OCI-LY7 (cell line): ENCODE measurements around the gene TAOK1. TPM values are rescaled to one million over a fixed set of nuclear protein-coding genes. Genes with fewer than 3 reads are reported as not detected.

Source experiments
- BruUV-seq: library from RNA; stranded (reverse); fragments of 400-500 nt; replicated peaks from 2 replicates; lab custom pipeline; 2021; lab: Mats Ljungman, UMichigan
- CTCF ChIA-PET: fragments of 300-600 bp; sonication (Branson Sonifier 250); formaldehyde crosslinking; loops from one replicate; lab custom pipeline; 2022; ENCODE audit warnings: antibody characterized with exemption; ENCODE audit not compliant: unreplicated experiment; lab: Charles Lee
- POLR2A ChIA-PET: fragments of 300-600 bp; sonication (Branson Sonifier 250); formaldehyde crosslinking; loops from one replicate; lab custom pipeline; 2022; ENCODE audit warnings: antibody characterized with exemption; lab: Charles Lee
- DNase-seq: peaks from one replicate; pipeline ENCODE4 v3.0.0-alpha.2; 2015; ENCODE audit warnings: low spot score
- H2AFZ ChIP-seq: fragments of 200-600 bp; sonication (generic), shearing (Covaris generic); 2 replicates; pipeline ENCODE4 v1.6.1; 2014; ENCODE audit warnings: mild to moderate bottlenecking, antibody characterized with exemption, low read length, moderate library complexity
- H3K27ac ChIP-seq: fragments of 200-600 bp; sonication (generic); 2 replicates; pipeline ENCODE4 v1.5.1; 2014; ENCODE audit warnings: mixed run types, low read depth, mild to moderate bottlenecking, moderate library complexity, low read length, inconsistent platforms; ENCODE audit not compliant: poor library complexity, severe bottlenecking
- H3K36me3 ChIP-seq: fragments of 200-600 bp; sonication (generic); 2 replicates; pipeline ENCODE4 v1.6.1; 2014; ENCODE audit warnings: mild to moderate bottlenecking, antibody characterized with exemption, low read length, moderate library complexity, mixed read lengths; ENCODE audit not compliant: insufficient read depth
- H3K4me1 ChIP-seq: fragments of 200-600 bp; sonication (generic); 2 replicates; pipeline ENCODE4 v1.5.1; 2014; ENCODE audit warnings: mild to moderate bottlenecking, low read length; ENCODE audit not compliant: insufficient read depth, poor library complexity, severe bottlenecking
- H3K4me2 ChIP-seq: fragments of 200-600 bp; sonication (generic); 2 replicates; pipeline ENCODE4 v1.6.1; 2014; ENCODE audit warnings: mild to moderate bottlenecking, low read length
- H3K4me3 ChIP-seq: fragments of 200-600 bp; sonication (generic); 2 replicates; pipeline ENCODE4 v1.5.1; 2014; ENCODE audit warnings: mild to moderate bottlenecking, low read depth, low read length; ENCODE audit not compliant: poor library complexity, severe bottlenecking
- H3K79me2 ChIP-seq: fragments of 200-600 bp; sonication (generic); 2 replicates; pipeline ENCODE4 v1.6.1; 2016; ENCODE audit warnings: low read depth, mild to moderate bottlenecking, low read length, moderate library complexity, mixed read lengths; ENCODE audit not compliant: insufficient read depth
- H3K9me2 ChIP-seq: fragments of 200-600 bp; sonication (generic); 2 replicates; pipeline ENCODE4 v1.6.1; 2016; ENCODE audit warnings: mild to moderate bottlenecking, low read length, mixed read lengths; ENCODE audit not compliant: insufficient read depth
- H3K9me3 ChIP-seq: fragments of 200-600 bp; sonication (generic); 2 replicates; pipeline ENCODE4 v1.6.1; 2014; ENCODE audit warnings: mild to moderate bottlenecking, mixed run types, low read length, mixed read lengths
- H4K20me1 ChIP-seq: fragments of 200-600 bp; sonication (generic); 2 replicates; pipeline ENCODE4 v1.6.1; 2014; ENCODE audit warnings: mild to moderate bottlenecking, antibody characterized with exemption, low read length, moderate library complexity, mixed read lengths; ENCODE audit not compliant: insufficient read depth
- EZH2phosphoT487 ChIP-seq: fragments of 200-600 bp; sonication (generic); IDR thresholded peaks from 2 replicates; pipeline ENCODE4 v1.6.1; 2018; ENCODE audit warnings: low read depth, borderline replicate concordance, mild to moderate bottlenecking, mixed run types, antibody characterized with exemption, low read length, moderate library complexity, mixed read lengths
- intact Hi-C: fragments of 100-400 bp; cut with micrococcal nuclease; formaldehyde crosslinking; loops from one replicate; pipeline ENCODE4 v1.10.0; 2022; ENCODE audit not compliant: unreplicated experiment
- total RNA-seq, 2 experiments: library from RNA; depleted of rRNA in 1 of 2; stranded (reverse); fragments of >200 nt in 1 of 2; shearing (Covaris generic) in 1 of 2; gene quantifications; 2 replicates each; pipeline ENCODE4 v1.2.3, GENCODE V29; 2014 to 2022
- TF ChIP-seq, protein P1 (sequence below): fragments of 200-600 bp; sonication (generic); conservative IDR thresholded peaks from 2 replicates; pipeline ENCODE4 v1.5.1; 2014; ENCODE audit warnings: mild to moderate bottlenecking, antibody characterized with exemption, low read length, moderate library complexity, mixed read lengths

TAOK1 gene
- total RNA-seq, 2 experiments from 2014 or later: 30.4 to 46.8 TPM

DNA sequence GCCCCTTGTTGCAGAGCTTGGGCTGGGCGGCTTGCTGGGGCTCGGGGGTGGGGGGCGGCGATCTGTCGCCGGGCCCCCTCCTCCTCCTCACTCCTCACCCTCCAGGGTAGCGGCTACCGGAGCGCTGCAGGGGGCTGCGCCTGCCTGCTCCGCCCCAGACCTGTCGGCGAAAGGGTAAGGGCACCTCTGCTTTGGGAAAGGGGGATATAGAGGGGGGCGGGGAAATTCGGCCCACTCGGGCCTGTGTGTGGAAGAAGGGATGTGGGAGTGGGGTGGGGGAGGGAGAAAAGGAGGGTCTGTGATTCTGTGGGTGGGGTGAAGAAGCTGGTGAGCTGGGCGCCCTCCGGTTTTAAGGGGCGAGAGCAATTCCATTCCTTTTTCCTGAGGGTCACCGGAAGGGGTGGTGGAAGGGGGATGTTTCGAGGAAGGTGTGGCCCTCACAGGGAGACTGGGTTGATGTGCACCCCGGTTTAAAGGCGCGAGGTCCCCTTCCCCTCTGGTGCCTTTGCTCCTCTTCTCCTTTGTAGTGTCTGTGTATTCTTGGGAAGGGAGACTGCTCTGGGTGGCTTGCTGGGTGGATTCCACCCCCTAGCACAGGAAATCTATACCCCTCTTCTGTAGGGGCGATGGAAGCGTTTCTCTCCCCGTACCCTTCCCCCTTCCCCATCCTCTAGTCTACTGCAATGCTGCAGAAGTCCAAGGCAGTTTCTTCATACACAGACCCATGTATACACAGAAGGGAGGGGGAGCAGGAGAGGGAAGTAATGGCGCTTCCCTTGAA, 878 bp downstream of the TAOK1 start:
- no peaks in the 10 kb centered on the region for H3K9me3 ChIP-seq
- H3K79me2 ChIP-seq: peaks cover 53% of the 10 kb centered on the region
- H4K20me1 ChIP-seq: peaks cover 14% of the 10 kb centered on the region; the same call in 1 of the 2 replicates
- peak overlapping the region; percentile 78 for H3K27ac ChIP-seq
- H3K36me3 ChIP-seq: peaks cover 27% of the 10 kb centered on the region
- DNase-seq: peak; percentile 37
- H3K4me2 ChIP-seq: peak overlapping the region; percentile 91
- CTCF ChIA-PET: interaction anchor here (0.6 kb wide), 1 partner anchor 21 kb away, joined by 3 read pairs; no protein-coding TSS in a partner anchor
- TF ChIP-seq, protein P1, sequence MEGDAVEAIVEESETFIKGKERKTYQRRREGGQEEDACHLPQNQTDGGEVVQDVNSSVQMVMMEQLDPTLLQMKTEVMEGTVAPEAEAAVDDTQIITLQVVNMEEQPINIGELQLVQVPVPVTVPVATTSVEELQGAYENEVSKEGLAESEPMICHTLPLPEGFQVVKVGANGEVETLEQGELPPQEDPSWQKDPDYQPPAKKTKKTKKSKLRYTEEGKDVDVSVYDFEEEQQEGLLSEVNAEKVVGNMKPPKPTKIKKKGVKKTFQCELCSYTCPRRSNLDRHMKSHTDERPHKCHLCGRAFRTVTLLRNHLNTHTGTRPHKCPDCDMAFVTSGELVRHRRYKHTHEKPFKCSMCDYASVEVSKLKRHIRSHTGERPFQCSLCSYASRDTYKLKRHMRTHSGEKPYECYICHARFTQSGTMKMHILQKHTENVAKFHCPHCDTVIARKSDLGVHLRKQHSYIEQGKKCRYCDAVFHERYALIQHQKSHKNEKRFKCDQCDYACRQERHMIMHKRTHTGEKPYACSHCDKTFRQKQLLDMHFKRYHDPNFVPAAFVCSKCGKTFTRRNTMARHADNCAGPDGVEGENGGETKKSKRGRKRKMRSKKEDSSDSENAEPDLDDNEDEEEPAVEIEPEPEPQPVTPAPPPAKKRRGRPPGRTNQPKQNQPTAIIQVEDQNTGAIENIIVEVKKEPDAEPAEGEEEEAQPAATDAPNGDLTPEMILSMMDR: no peak
- no peak for TF ChIP-seq EZH2phosphoT487
- no peaks in the 10 kb centered on the region for H3K9me2 ChIP-seq
- H3K4me3 ChIP-seq: peak overlapping the region; percentile 83
- intact Hi-C loops: loop anchor here (5.0 kb wide), 1 partner anchor 71 kb away; no protein-coding TSS in a partner anchor
- H2AFZ ChIP-seq: peak overlapping the region; percentile 3; the same call in 1 of the 2 replicates
- BruUV-seq: no TSS peak
- H3K4me1 ChIP-seq: peaks cover 21% of the 10 kb centered on the region
- POLR2A ChIA-PET: interaction anchor here (0.6 to 0.9 kb wide), 3 partner anchors 37 to 197 kb away, joined by 3 to 4 read pairs (median 3); no protein-coding TSS in a partner anchor

DNA sequence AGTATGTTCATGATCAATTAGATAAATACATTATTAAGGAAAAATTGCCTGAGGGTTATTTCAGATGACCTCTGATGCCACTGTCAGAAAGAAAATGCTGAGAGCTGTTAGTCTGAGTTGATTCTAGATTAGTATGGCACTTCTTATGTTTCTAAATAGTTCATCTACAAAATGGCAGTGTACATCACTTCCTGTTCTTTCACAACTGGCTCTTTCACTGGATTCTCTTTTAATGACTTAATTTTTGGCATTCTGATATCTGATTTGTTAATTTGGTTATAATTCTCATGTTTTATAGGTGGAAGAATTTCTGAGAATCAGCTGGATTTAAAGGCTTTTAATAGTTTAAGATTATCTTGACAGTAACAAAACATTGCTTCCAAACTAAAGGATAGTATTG, 3.3 kb downstream of the TAOK1 start:
- Histone ChIP-seq H2AFZ (no peak overlapping the region), H3K4me1 (peaks cover 21% of the 10 kb centered on the region), H3K79me2 (peaks cover 74% of the 10 kb centered on the region), H3K4me3 (peak overlapping the region; percentile 83), H3K27ac (no peak overlapping the region), H3K9me3 (no peaks in the 10 kb centered on the region), H4K20me1 (peaks cover 14% of the 10 kb centered on the region; the same call in 1 of the 2 replicates), H3K36me3 (peaks cover 41% of the 10 kb centered on the region), H3K9me2 (no peaks in the 10 kb centered on the region), H3K4me2 (peak overlapping the region; percentile 91)
- BruUV-seq: TSS peak; percentile 51
- intact Hi-C loops: loop anchor here (5.0 kb wide), 1 partner anchor 69 kb away; no protein-coding TSS in a partner anchor
- no peak for DNase-seq
- POLR2A ChIA-PET: interaction anchor here (0.6 to 1.3 kb wide), 2 partner anchors 13 to 51 kb away, joined by 3 read pairs; no protein-coding TSS in a partner anchor
- no peak for TF ChIP-seq EZH2phosphoT487
- TF ChIP-seq, protein P1: no peak
- CTCF ChIA-PET: no interaction called here
